Stimulated activated CD4-positive, alpha-beta T cell treated with anti-CD3 and anti-CD28 coated beads, Interleukin-2, amount 100 ng/mL, for 4 hours (primary cell): Measurements from ENCODE around the gene MPST.

Experiments
- DNase-seq: peaks from one replicate; pipeline ENCODE4 v3.0.0-alpha.2; 2020; ENCODE audit warnings: low read depth

Gene MPST

GRCh38 chr22:37022483-37023337 is 3.2 kb downstream of the MPST start:
- DNase-seq: no peak

- DNase-seq: no peak
Observed at GRCh38 chr22:37023743-37024338, 4.3 kb downstream of the MPST start.

GRCh38 chr22:37024339-37025157 is 5.0 kb downstream of the MPST start:
- DNase-seq: no peak

- DNase-seq: no peak
Observed at GRCh38 chr22:37025500-37026070, 6.0 kb downstream of the MPST start.

GRCh38 chr22:37026325-37026724 is 6.8 kb downstream of the MPST start:
- no peak for DNase-seq

- DNase-seq: no peak
Observed at GRCh38 chr22:37027556-37027955, 8.0 kb downstream of the MPST start.

- no peak for DNase-seq
Observed at GRCh38 chr22:37028692-37029674, 9.4 kb downstream of the MPST start.

GRCh38 chr22:37030560-37031281 is 11.2 kb downstream of the MPST start:
- DNase-seq: no peak

GRCh38 chr22:37032134-37032534 is 12.6 kb downstream of the MPST start:
- no peak for DNase-seq

GRCh38 chr22:37032535-37033460 is 13.3 kb downstream of the MPST start:
- DNase-seq: no peak

- DNase-seq: no peak
Observed at GRCh38 chr22:37033605-37034430, 14.3 kb downstream of the MPST start.

- DNase-seq: no peak
Observed at GRCh38 chr22:37036655-37037377, 17.3 kb downstream of the MPST start.

- no peak for DNase-seq
Observed at GRCh38 chr22:37037669-37038068, 18.1 kb downstream of the MPST start.

GRCh38 chr22:37039466-37039865 is 19.9 kb downstream of the MPST start:
- DNase-seq: no peak

GRCh38 chr22:37043209-37043827 is 23.8 kb downstream of the MPST start:
- no peak for DNase-seq

GRCh38 chr22:37043828-37044538 is 24.4 kb downstream of the MPST start:
- no peak for DNase-seq
